CD14-positive monocyte (primary cell): ENCODE results near the gene VAMP2. TPM values are rescaled to one million over a fixed set of nuclear protein-coding genes. Genes with fewer than 3 reads are reported as not detected.
A peak's percentile ranks its signal among the peaks of the same experiment; 100 is the strongest.

Source experiments
- DNase-seq, 3 donors: peaks; one replicate each; pipeline ENCODE4 v3.0.0-alpha.2; 2011 to 2022
- H2AFZ ChIP-seq: 2 replicates; pipeline ENCODE4 v1.6.0; 2012; ENCODE audit warnings: mild to moderate bottlenecking, low read depth, low read length, inconsistent platforms; ENCODE audit not compliant: insufficient read depth, poor library complexity, severe bottlenecking
- H3K27ac ChIP-seq, 2 donors: 1 replicate in 1 of 2; 2 replicates in 1 of 2; pipeline ENCODE4 v1.5.1; 2012 to 2013; ENCODE audit warnings: low read length in 2 of 2, control low read depth in 1 of 2, inconsistent platforms in 1 of 2, low read depth in 1 of 2, mild to moderate bottlenecking in 1 of 2
- H3K27me3 ChIP-seq, 2 donors: one replicate each; pipeline versions ENCODE4 v1.6.0 to v1.6.1; 2011 to 2013; ENCODE audit warnings: low read length in 2 of 2; ENCODE audit not compliant: control insufficient read depth in 2 of 2, insufficient read depth in 2 of 2
- H3K36me3 ChIP-seq, 2 donors: replicated peaks in 1 of 2; 1 replicate in 1 of 2; 2 replicates in 1 of 2; pipeline versions ENCODE4 v1.5.1 to v1.6.1; 2012 to 2013; ENCODE audit warnings: low read length in 2 of 2, control low read depth in 1 of 2, inconsistent platforms in 1 of 2, mild to moderate bottlenecking in 1 of 2; ENCODE audit not compliant: insufficient read depth in 2 of 2, control insufficient read depth in 1 of 2
- H3K4me1 ChIP-seq, 2 donors: 1 replicate in 1 of 2; 2 replicates in 1 of 2; pipeline versions ENCODE4 v1.5.1 to v1.6.1; 2012 to 2013; ENCODE audit warnings: low read length in 2 of 2, control low read depth in 1 of 2, inconsistent platforms in 1 of 2, mild to moderate bottlenecking in 1 of 2, moderate library complexity in 1 of 2; ENCODE audit not compliant: insufficient read depth in 2 of 2, control insufficient read depth in 1 of 2
- H3K4me2 ChIP-seq: replicated peaks from 2 replicates; pipeline ENCODE3; 2012; ENCODE audit warnings: low read length, moderate library complexity, mild to moderate bottlenecking; ENCODE audit not compliant: poor library complexity, severe bottlenecking; ENCODE audit errors: extremely low read depth
- H3K4me3 ChIP-seq, 3 experiments: fragments of 200-600 bp in 1 of 3; sonication (generic) in 1 of 3; replicated peaks in 1 of 3; 1 replicate in 2 of 3; 2 replicates in 1 of 3; pipeline ENCODE4 v1.5.1; 2011 to 2013; ENCODE audit warnings: low read length in 3 of 3, mild to moderate bottlenecking in 3 of 3, control low read depth in 2 of 3, low read depth in 2 of 3, inconsistent platforms in 1 of 3, moderate library complexity in 1 of 3
- H3K79me2 ChIP-seq: 2 replicates; pipeline ENCODE4 v1.6.0; 2012; ENCODE audit warnings: mild to moderate bottlenecking, control low read depth, inconsistent platforms, low read length, moderate library complexity; ENCODE audit not compliant: insufficient read depth
- H3K9ac ChIP-seq: 2 replicates; pipeline ENCODE4 v1.6.0; 2017; ENCODE audit warnings: low read length, mild to moderate bottlenecking; ENCODE audit not compliant: insufficient read depth, poor library complexity, severe bottlenecking
- H3K9me3 ChIP-seq, 2 donors: replicated peaks in 1 of 2; 1 replicate in 1 of 2; 2 replicates in 1 of 2; pipeline versions ENCODE4 v1.5.1 to v1.6.1; 2012 to 2013; ENCODE audit warnings: low read length in 2 of 2, control low read depth in 1 of 2; ENCODE audit not compliant: control insufficient read depth in 1 of 2, insufficient read depth in 1 of 2
- H4K20me1 ChIP-seq: 2 replicates; pipeline ENCODE4 v1.6.0; 2012; ENCODE audit warnings: mild to moderate bottlenecking, low read length, control low read depth, moderate library complexity; ENCODE audit not compliant: insufficient read depth
- H3K27ac Mint-ChIP-seq, 7 donors: one replicate each; pipeline ENCODE4 v1.8.0; 2020; ENCODE audit warnings: mild to moderate bottlenecking in 7 of 7, mixed read lengths in 7 of 7, moderate library complexity in 6 of 7, inconsistent platforms in 2 of 7
- H3K27me3 Mint-ChIP-seq, 3 donors: one replicate each; pipeline ENCODE4 v1.8.0; 2021 to 2022; ENCODE audit warnings: low read depth in 3 of 3, mild to moderate bottlenecking in 3 of 3, mixed read lengths in 3 of 3, moderate library complexity in 3 of 3, inconsistent platforms in 1 of 3
- H3K36me3 Mint-ChIP-seq, 2 donors: one replicate each; pipeline ENCODE4 v1.8.0; 2020; ENCODE audit warnings: mixed read lengths in 2 of 2, inconsistent platforms in 1 of 2, mild to moderate bottlenecking in 1 of 2
- H3K4me1 Mint-ChIP-seq: one replicate; pipeline ENCODE4 v1.8.0; 2020; ENCODE audit warnings: mild to moderate bottlenecking, mixed read lengths
- H3K4me3 Mint-ChIP-seq, 2 donors: one replicate each; pipeline ENCODE4 v1.8.0; 2020; ENCODE audit warnings: mild to moderate bottlenecking in 2 of 2, mixed read lengths in 2 of 2, moderate library complexity in 1 of 2
- H3K9me3 Mint-ChIP-seq, 7 donors: one replicate each; pipeline ENCODE4 v1.8.0; 2020 to 2022; ENCODE audit warnings: mixed read lengths in 7 of 7, mild to moderate bottlenecking in 6 of 7, moderate library complexity in 6 of 7, inconsistent platforms in 2 of 7
- CTCF ChIP-seq: fragments of 200-600 bp; IDR thresholded peaks from one replicate; pipeline ENCODE4 v1.8.0; 2022; ENCODE audit warnings: antibody characterized with exemption, mild to moderate bottlenecking
- WGBS: methylation state at CpG from one replicate; pipeline ENCODE4 v1.1.5; 2013; ENCODE audit warnings: missing lambda C conversion rate; ENCODE audit not compliant: insufficient coverage; 5-methylcytosine and 5-hydroxymethylcytosine counted together
- intact Hi-C, 2 donors: fragments of 100-400 bp; cut with micrococcal nuclease; formaldehyde crosslinking; loops; one replicate each; pipeline versions ENCODE4 v1.15.0 to v1.15.1; 2023
- polyA plus RNA-seq, 3 donors: library from polyadenylated mRNA; depleted of rRNA in 1 of 3; unstranded in 2 of 3; stranded (reverse) in 1 of 3; fragments of 300-500 nt in 2 of 3; fragments of >200 nt in 1 of 3; fragmentation: Illumina TruSeq in 2 of 3; gene quantifications; 1 replicate in 2 of 3; 2 replicates in 1 of 3; pipeline ENCODE4 v1.2.3, GENCODE V29; 2012 to 2021

VAMP2 gene
- polyA plus RNA-seq, 3 donors, result 10.2 to 139 (median 14.5) TPM

GRCh38 chr17:8147141-8147804 lies 15.5 kb downstream of the VAMP2 start:
- DNase-seq, result no peak
- no peaks in the 10 kb centered on the region for H3K27me3 ChIP-seq
- H2AFZ ChIP-seq, result no peak overlapping the region
- H3K9ac ChIP-seq, result no peak overlapping the region
- peaks cover 19% of the 10 kb centered on the region for H3K79me2 ChIP-seq
- H3K4me3 Mint-ChIP-seq, result no peak overlapping the region
- no peak for TF ChIP-seq CTCF
- no peaks in the 10 kb centered on the region for H3K9me3 ChIP-seq
- no peaks in the 10 kb centered on the region for H3K9me3 Mint-ChIP-seq
- no peak overlapping the region for H3K4me3 ChIP-seq
- H3K4me1 ChIP-seq, result peaks cover 8 to 23% of the 10 kb centered on the region in 2 donors
- H3K36me3 ChIP-seq, result peaks cover 78 to 85% of the 10 kb centered on the region in 2 donors
- peaks cover 70 to 85% of the 10 kb centered on the region in 2 donors for H3K36me3 Mint-ChIP-seq
- H3K4me2 ChIP-seq, result no peak overlapping the region
- intact Hi-C loops, result no loop called here
- no peak overlapping the region for H3K27ac ChIP-seq
- WGBS, result 96% methylated on average over 19 of the region's 26 CpGs
- H3K27me3 Mint-ChIP-seq, result peaks cover 0 to 14% (median 0%) of the 10 kb centered on the region in 3 donors
- H3K27ac Mint-ChIP-seq, result peak overlapping the region in 2 of 7 donors; percentile 11 to 43
- H4K20me1 ChIP-seq, result peaks cover 99% of the 10 kb centered on the region
- H3K4me1 Mint-ChIP-seq, result peaks cover 14% of the 10 kb centered on the region

GRCh38 chr17:8146381-8147140 lies 16.2 kb downstream of the VAMP2 start:
- 95% methylated on average over 11 of the region's 14 CpGs for WGBS
- Histone ChIP-seq H4K20me1 (peaks cover 100% of the 10 kb centered on the region), H3K27me3 (no peaks in the 10 kb centered on the region), H3K36me3 (peaks cover 85 to 92% of the 10 kb centered on the region in 2 donors), H3K4me1 (peaks cover 8 to 16% of the 10 kb centered on the region in 2 donors), H3K27ac (no peak overlapping the region), H3K4me2 (no peak overlapping the region), H2AFZ (no peak overlapping the region), H3K4me3 (no peak overlapping the region), H3K79me2 (peaks cover 18% of the 10 kb centered on the region), H3K9me3 (no peaks in the 10 kb centered on the region), H3K9ac (no peak overlapping the region)
- peak overlapping the region in 1 of 7 donors; percentile 43 for H3K27ac Mint-ChIP-seq
- TF ChIP-seq CTCF, result no peak
- no peaks in the 10 kb centered on the region for H3K9me3 Mint-ChIP-seq
- H3K4me3 Mint-ChIP-seq, result no peak overlapping the region
- peaks cover 0 to 9% (median 0%) of the 10 kb centered on the region in 3 donors for H3K27me3 Mint-ChIP-seq
- intact Hi-C loops, result no loop called here
- H3K4me1 Mint-ChIP-seq, result peaks cover 10% of the 10 kb centered on the region
- no peak for DNase-seq
- H3K36me3 Mint-ChIP-seq, result peaks cover 78 to 92% of the 10 kb centered on the region in 2 donors
